HepG2 (cell line): ENCODE results near the gene HAUS7.

Experiments
- BHLHE40 ChIP-seq: IDR thresholded peaks from 2 replicates; pipeline ENCODE4 v1.6.1; 2011; ENCODE audit warnings: low read length, improper control_type of control experiment
- BORCS8-MEF2B ChIP-seq: sonication (generic); formaldehyde crosslinking; IDR thresholded peaks from 2 replicates; pipeline ENCODE4 v1.8.0; 2022; ENCODE audit warnings: mild to moderate bottlenecking, missing genetic modification reagents
- HNF4A ChIP-seq: sonication (generic); formaldehyde crosslinking; IDR thresholded peaks from 2 replicates; pipeline ENCODE4 v1.4.0; 2020; ENCODE audit warnings: missing genetic modification reagents
- MAZ ChIP-seq, 2 experiments: sonication (generic) in 1 of 2; formaldehyde crosslinking in 1 of 2; IDR thresholded peaks; 2 replicates each; pipeline versions ENCODE4 v1.5.0 to v1.6.1; 2012 to 2020; ENCODE audit warnings: low read depth in 2 of 2, mild to moderate bottlenecking in 2 of 2, borderline replicate concordance in 1 of 2, improper control_type of control experiment in 1 of 2, low read length in 1 of 2, missing genetic modification reagents in 1 of 2, moderate library complexity in 1 of 2
- RAD21 ChIP-seq: fragments of 450-650 bp; formaldehyde crosslinking; IDR thresholded peaks from 2 replicates; pipeline ENCODE4 v1.5.0; 2020; ENCODE audit warnings: mild to moderate bottlenecking
- TAF1 ChIP-seq: sonication (generic); formaldehyde crosslinking; IDR thresholded peaks from 2 replicates; pipeline ENCODE4 v1.4.0; 2020; ENCODE audit warnings: missing genetic modification reagents
- TP53 ChIP-seq: sonication (generic); formaldehyde crosslinking; conservative IDR thresholded peaks from 2 replicates; pipeline ENCODE4 v1.4.0; 2020; ENCODE audit warnings: missing genetic modification reagents

DNA sequence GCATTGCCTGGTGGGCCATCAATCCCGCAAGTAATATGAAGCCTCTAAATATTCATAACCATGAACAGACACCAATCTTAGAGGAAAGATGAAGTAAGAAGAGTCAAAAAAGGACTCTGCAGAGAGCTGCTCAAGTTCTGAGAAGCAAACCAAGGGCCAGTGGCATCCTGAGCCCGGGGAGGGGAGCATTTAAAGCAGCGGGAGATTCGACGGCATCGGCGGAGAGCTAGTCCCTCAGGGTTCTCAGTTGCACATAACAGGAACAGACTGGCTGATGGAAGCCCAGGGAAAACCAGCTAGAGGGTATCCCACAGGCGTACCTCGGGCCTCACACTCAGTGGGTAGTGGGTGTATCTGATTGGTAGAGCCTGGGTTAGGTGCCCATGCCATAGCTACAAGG, 64.4 kb downstream of the HAUS7 start:
- TF ChIP-seq TAF1 (no peak), MAZ (IDR thresholded peaks at IDR 0.05; ENCODE audit: borderline replicate concordance, low read depth, low read length) (no peak), MAZ (CRISPR knock-in tag; IDR thresholded peaks at IDR 0.05; ENCODE audit: low read depth) (no peak), RAD21 (CRISPR knock-in tag) (no peak), TP53 (CRISPR knock-in tag) (no peak), HNF4A (CRISPR knock-in tag) (no peak), BHLHE40 (no peak), BORCS8-MEF2B (CRISPR knock-in tag) (no peak)
